K562 (cell line): ENCODE data around the gene BCAS4. TPM values are rescaled to one million over a fixed set of nuclear protein-coding genes. Genes with fewer than 3 reads are reported as not detected.

Experiments
- ATAC-seq: fragments of 200-7000 bp; cut with Tn5 transposase; 3 replicates; pipeline ENCODE4 v1.9.1; 2020; ENCODE audit warnings: moderate library complexity
- BruUV-seq: library from RNA; stranded (reverse); fragments of 400-500 nt; replicated peaks from 2 replicates; lab custom pipeline; 2021; lab: Mats Ljungman, UMichigan
- CTCF ChIA-PET: fragments of 300-600 bp; formaldehyde crosslinking; extraction: SDS; loops from one replicate; lab custom pipeline; 2021; ENCODE audit warnings: low intra/inter-chr PET ratio; lab: Yijun Ruan, JAX
- POLR2A ChIA-PET: fragments of 300-600, 350-650 bp; sonication (Branson Sonifier 250); formaldehyde crosslinking; extraction: SDS; loops from one replicate; lab custom pipeline; 2021; ENCODE audit warnings: antibody characterized with exemption, inconsistent platforms; lab: Yijun Ruan, JAX
- DNase-seq, 4 experiments: peaks; one replicate each; pipeline versions ENCODE4 v3.0.0 to v3.0.0-alpha.2; 2011 to 2018; ENCODE audit warnings: low spot score in 3 of 4, mixed read lengths in 3 of 4; ENCODE audit errors: extremely low read depth in 1 of 4
- FAIRE-seq: peaks from 2 replicates; lab custom pipeline; 2011; peaks lifted over from hg19 to GRCh38; lab: Jason Lieb, UNC
- H2AFZ ChIP-seq: 2 replicates; pipeline ENCODE4 v1.6.0; 2011; ENCODE audit warnings: low read depth, low read length, control low read depth, inconsistent platforms
- H3K27ac ChIP-seq: fragments of 200-600 bp; 3 replicates; pipeline ENCODE4 v1.8.0; 2011; ENCODE audit warnings: low read depth, mild to moderate bottlenecking, control low read depth, inconsistent platforms, low read length, moderate library complexity, mixed read lengths; ENCODE audit errors: extremely low read depth
- H3K27me3 ChIP-seq, 2 experiments: fragments of 300-600 bp in 1 of 2; 2 replicates in 1 of 2; 3 replicates in 1 of 2; pipeline versions ENCODE4 v1.6.0 to v1.8.0; 2011; ENCODE audit warnings: inconsistent platforms in 2 of 2, low read length in 2 of 2, mild to moderate bottlenecking in 1 of 2, mixed read lengths in 1 of 2, moderate library complexity in 1 of 2; ENCODE audit not compliant: control insufficient read depth in 2 of 2, insufficient read depth in 2 of 2
- H3K36me3 ChIP-seq: fragments of 300-600 bp; 3 replicates; pipeline ENCODE4 v1.8.0; 2011; ENCODE audit warnings: mild to moderate bottlenecking, low read length, inconsistent platforms; ENCODE audit not compliant: control insufficient read depth, insufficient read depth
- H3K4me1 ChIP-seq, 2 experiments: fragments of 200-600 bp in 1 of 2; replicated peaks in 1 of 2; 2 replicates in 1 of 2; 3 replicates in 1 of 2; pipeline versions ENCODE4 v1.5.1 to v1.8.0; 2011; ENCODE audit warnings: inconsistent platforms in 2 of 2, low read length in 2 of 2, mild to moderate bottlenecking in 1 of 2, mixed read lengths in 1 of 2, moderate library complexity in 1 of 2; ENCODE audit not compliant: control insufficient read depth in 2 of 2, insufficient read depth in 2 of 2
- H3K4me2 ChIP-seq: 2 replicates; pipeline ENCODE4 v1.6.1; 2011; ENCODE audit warnings: low read length, control low read depth, inconsistent platforms, mixed read lengths; ENCODE audit not compliant: insufficient read depth
- H3K4me3 ChIP-seq: fragments of 200-600 bp; sonication (generic), shearing (Covaris generic); 2 replicates; pipeline ENCODE4 v1.5.1; 2016; ENCODE audit warnings: control low read depth, inconsistent platforms
- H3K79me2 ChIP-seq: fragments of 200-600 bp; 3 replicates; pipeline ENCODE4 v1.8.0; 2011; ENCODE audit warnings: low read length, inconsistent platforms; ENCODE audit not compliant: control insufficient read depth, insufficient read depth
- H3K9ac ChIP-seq, 2 experiments: 2 replicates each; pipeline versions ENCODE4 v1.6.0 to v1.6.1; 2011; ENCODE audit warnings: low read depth in 2 of 2, low read length in 2 of 2, control low read depth in 1 of 2, inconsistent platforms in 1 of 2, mild to moderate bottlenecking in 1 of 2, mixed read lengths in 1 of 2; ENCODE audit not compliant: insufficient read depth in 1 of 2
- H3K9me1 ChIP-seq: one replicate; pipeline ENCODE4 v1.6.0; 2011; ENCODE audit warnings: inconsistent platforms, mild to moderate bottlenecking, low read length, moderate library complexity; ENCODE audit not compliant: control insufficient read depth, insufficient read depth
- H3K9me3 ChIP-seq: replicated peaks from 2 replicates; pipeline ENCODE4 v1.5.1; 2011; ENCODE audit warnings: low read depth, low read length, inconsistent platforms; ENCODE audit not compliant: control insufficient read depth, insufficient read depth
- H4K20me1 ChIP-seq: replicated peaks from 2 replicates; pipeline ENCODE4 v1.6.1; 2011; ENCODE audit warnings: low read length, inconsistent platforms, mixed read lengths; ENCODE audit not compliant: control insufficient read depth, insufficient read depth
- ARID4B ChIP-seq: sonication (generic); formaldehyde crosslinking; IDR thresholded peaks from 2 replicates; pipeline ENCODE4 v1.8.0; 2022; ENCODE audit warnings: mild to moderate bottlenecking, missing genetic modification reagents
- DIDO1 ChIP-seq: fragments of 450-650 bp; IDR thresholded peaks from 2 replicates; pipeline ENCODE4 v1.6.1; 2016; ENCODE audit warnings: low read depth, missing biosample characterization, missing genetic modification characterization
- FOXJ2 ChIP-seq: fragments of 200-800 bp; sonication (Bioruptor generic); IDR thresholded peaks from 2 replicates; pipeline ENCODE4 v1.6.1; 2016; ENCODE audit warnings: missing genetic modification characterization, missing compliant biosample characterization
- FOXP1 ChIP-seq: sonication (generic); formaldehyde crosslinking; IDR thresholded peaks from 2 replicates; pipeline ENCODE4 v1.8.0; 2022; ENCODE audit warnings: mild to moderate bottlenecking, missing genetic modification reagents
- GTF2A2 ChIP-seq: IDR thresholded peaks from 2 replicates; pipeline ENCODE4 v1.6.1; 2016; ENCODE audit warnings: mild to moderate bottlenecking, missing genetic modification characterization, missing compliant biosample characterization
- HOMEZ ChIP-seq: fragments of 250-450 bp; sonication (Bioruptor Pico); IDR thresholded peaks from 2 replicates; pipeline ENCODE4 v1.4.0; 2020; ENCODE audit warnings: mild to moderate bottlenecking, moderate library complexity
- MECOM ChIP-seq: fragments of 250-450 bp; sonication (Bioruptor Pico); IDR thresholded peaks from 2 replicates; pipeline ENCODE4 v1.8.0; 2022; ENCODE audit warnings: inconsistent platforms
- POLR2AphosphoS2 ChIP-seq: IDR thresholded peaks from 2 replicates; pipeline ENCODE4 v1.6.1; 2012; ENCODE audit warnings: low read length, improper control_type of control experiment
- RNF2 ChIP-seq: sonication (generic); IDR thresholded peaks from 2 replicates; pipeline ENCODE4 v1.6.1; 2016
- ZBTB12 ChIP-seq: fragments of 250-450 bp; sonication (Bioruptor Pico); IDR thresholded peaks from 2 replicates; pipeline ENCODE4 v1.4.0; 2020
- ZBTB2 ChIP-seq: fragments of 450-650 bp; IDR thresholded peaks from 2 replicates; pipeline ENCODE4 v1.6.1; 2016; ENCODE audit warnings: antibody characterized with exemption
- ZBTB8A ChIP-seq: fragments of 450-650 bp; IDR thresholded peaks from 2 replicates; pipeline ENCODE4 v1.6.1; 2018; ENCODE audit warnings: mild to moderate bottlenecking, moderate library complexity; ENCODE audit not compliant: partially characterized antibody
- ZFP30 ChIP-seq: fragments of 250-450 bp; sonication (Bioruptor Pico); IDR thresholded peaks from 2 replicates; pipeline ENCODE4 v1.8.0; 2022; ENCODE audit warnings: moderate library complexity, mild to moderate bottlenecking, inconsistent platforms, borderline replicate concordance
- ZNF79 ChIP-seq: fragments of 250-450 bp; sonication (Bioruptor Pico); IDR thresholded peaks from 2 replicates; pipeline ENCODE4 v1.4.0; 2020; ENCODE audit warnings: low read depth, mild to moderate bottlenecking, moderate library complexity
- WGBS: fragments of 100-300 bp; shearing (Covaris generic); methylation state at CpG from one replicate; pipeline ENCODE4 v1.1.6; 2016; ENCODE audit warnings: low coverage, mixed read lengths; ENCODE audit not compliant: insufficient coverage; ENCODE audit errors: missing lambda C conversion rate; 5-methylcytosine and 5-hydroxymethylcytosine counted together
- in situ Hi-C: fragments of 300-500 bp; cut with MboI; formaldehyde crosslinking; loops from 4 replicates; pipeline ENCODE4 v1.15.0; 2018; ENCODE audit warnings: inconsistent platforms, mixed read lengths
- intact Hi-C: fragments of 100-400 bp; cut with micrococcal nuclease; formaldehyde crosslinking; loops from 2 replicates; pipeline ENCODE4 v1.14.2; 2022
- polyA plus RNA-seq, 8 experiments: library from polyadenylated mRNA; depleted of rRNA in 4 of 8; stranded (reverse) in 5 of 8; unstranded in 3 of 8; fragments of >200 nt; fragmentation: Nextera tagmentation in 2 of 8; fragmentation: Illumina TruSeq in 1 of 8; extraction: Ambion mirVana in 2 of 8; extraction: Trizol in 1 of 8; gene quantifications; 2 replicates each; pipeline versions ENCODE4 v1.2.1 to v1.2.3, GENCODE V29; 2011 to 2014; ENCODE audit warnings: inconsistent platforms in 1 of 8, missing spikeins in 1 of 8
- total RNA-seq, 7 experiments: library from RNA; depleted of rRNA in 6 of 7; stranded (reverse); fragments of >200 nt in 6 of 7; fragmentation: Illumina TruSeq in 2 of 7; extraction: Trizol in 2 of 7; gene quantifications; 2 replicates each; pipeline versions ENCODE4 v1.2.1 to v1.2.3, GENCODE V29; 2011 to 2021; ENCODE audit warnings: low replicate concordance in 1 of 7

The BCAS4 gene
- total and polyA plus RNA-seq, 9 of the 15 experiments (the other 6 are each of a cell fraction or from before 2014, with no cell fraction given), result 0.15 to 2.3 (median 0.47) TPM

- Histone ChIP-seq H3K4me3 (no peak overlapping the region), H3K9me3 (no peaks in the 10 kb centered on the region), H2AFZ (no peak overlapping the region), H3K9ac (peak overlapping the region in 1 of 2 experiments; percentile 71; a peak in 2 of 4 replicates), H3K4me1 (peaks cover 0 to 13% of the 10 kb centered on the region in 2 experiments; a peak in 2 of 5 replicates), H3K9me1 (no peaks in the 10 kb centered on the region), H3K27me3 (peaks cover 3 to 13% of the 10 kb centered on the region in 2 experiments; a peak in 2 of 5 replicates), H4K20me1 (no peaks in the 10 kb centered on the region; the same call in 1 of the 2 replicates), H3K27ac (no peak overlapping the region), H3K36me3 (no peaks in the 10 kb centered on the region), H3K4me2 (no peak overlapping the region), H3K79me2 (no peaks in the 10 kb centered on the region)
- POLR2A ChIA-PET, result interaction anchor here (0.7 to 1.5 kb wide), 5 partner anchors 8 to 66 kb away, joined by 3 to 7 read pairs (median 3); partner anchors contain the start of gene ADNP
- ATAC-seq (no peak), FAIRE-seq (no peak), DNase-seq (no peak)
- no TSS peak for BruUV-seq
- intact Hi-C loops (no loop called here), in situ Hi-C loops (no loop called here)
- CTCF ChIA-PET, result no interaction called here
- TF ChIP-seq ZBTB2, result no peak
- no peak for TF ChIP-seq MECOM (CRISPR knock-in tag)
- no peak for TF ChIP-seq FOXJ2 (tag)
- TF ChIP-seq FOXP1 (CRISPR knock-in tag), result no peak
- TF ChIP-seq ZFP30 (CRISPR knock-in tag), result no peak
- TF ChIP-seq ZNF79 (CRISPR knock-in tag), result no peak
- no peak for TF ChIP-seq RNF2
- no peak for TF ChIP-seq GTF2A2 (tag)
- TF ChIP-seq ZBTB8A, result no peak
- no peak for TF ChIP-seq ARID4B
- TF ChIP-seq DIDO1 (tag), result no peak
- TF ChIP-seq HOMEZ (CRISPR knock-in tag), result no peak
- TF ChIP-seq POLR2AphosphoS2, result no peak
- TF ChIP-seq ZBTB12 (CRISPR knock-in tag), result no peak
- 17% methylated on average over 6 of the region's 7 CpGs for WGBS
These were observed 70.7 kb downstream of the BCAS4 start for GRCh38 chr20:50865591-50865990.
